Thymus (tissue), 11 donors: Measurements from ENCODE around the gene ZDHHC3. TPM values are rescaled to one million over a fixed set of nuclear protein-coding genes. Genes with fewer than 3 reads are reported as not detected.

ENCODE experiments used
- DNase-seq, 9 donors: peaks; one replicate each; pipeline ENCODE4 v3.0.0-alpha.2; 2013; ENCODE audit warnings: low spot score in 9 of 9, low read depth in 6 of 9, missing footprints in 1 of 9
- H3K27ac ChIP-seq, 2 donors: one replicate each; pipeline ENCODE4 v1.5.1; 2013; ENCODE audit warnings: control low read depth in 1 of 2, low read depth in 1 of 2, low read length in 1 of 2, mild to moderate bottlenecking in 1 of 2, moderate library complexity in 1 of 2
- H3K27me3 ChIP-seq, 2 donors: one replicate each; pipeline ENCODE4 v1.5.1; 2013; ENCODE audit warnings: low read length in 1 of 2; ENCODE audit not compliant: control insufficient read depth in 2 of 2, insufficient read depth in 1 of 2
- H3K36me3 ChIP-seq, 2 donors: one replicate each; pipeline ENCODE4 v1.5.1; 2013; ENCODE audit warnings: low read length in 1 of 2, mild to moderate bottlenecking in 1 of 2, moderate library complexity in 1 of 2; ENCODE audit not compliant: control insufficient read depth in 2 of 2, insufficient read depth in 2 of 2
- H3K4me1 ChIP-seq, 2 donors: one replicate each; pipeline ENCODE4 v1.5.1; 2013; ENCODE audit warnings: low read length in 2 of 2; ENCODE audit not compliant: control insufficient read depth in 2 of 2, insufficient read depth in 2 of 2
- H3K4me3 ChIP-seq, 2 donors: one replicate each; pipeline ENCODE4 v1.5.1; 2013; ENCODE audit warnings: low read length in 2 of 2, control low read depth in 1 of 2, mild to moderate bottlenecking in 1 of 2
- H3K9me3 ChIP-seq, 2 donors: one replicate each; pipeline ENCODE4 v1.5.1; 2013; ENCODE audit warnings: low read length in 1 of 2, mild to moderate bottlenecking in 1 of 2; ENCODE audit not compliant: control insufficient read depth in 2 of 2, insufficient read depth in 1 of 2
- WGBS: extraction: QIAGEN DNeasy Blood & Tissue Kit; methylation state at CpG from one replicate; pipeline ENCODE4 v1.1.7; 2013; 5-methylcytosine and 5-hydroxymethylcytosine counted together
- polyA plus RNA-seq: library from polyadenylated mRNA; stranded (reverse); fragments of 200-250 nt; gene quantifications from one replicate; pipeline ENCODE4 v1.2.3, GENCODE V29; 2013
- total RNA-seq: library from RNA; stranded (reverse); fragments of 120-200 nt; gene quantifications from one replicate; pipeline ENCODE4 v1.2.4, GENCODE V29; 2013
- donor health status: healthy.

The ZDHHC3 gene
- total and polyA plus RNA-seq, 2 donors: 24.3 to 33.1 TPM

- Histone ChIP-seq H3K4me1 (peaks cover 5 to 9% of the 10 kb centered on the region in 2 donors), H3K36me3 (peaks cover 40 to 65% of the 10 kb centered on the region in 2 donors), H3K27me3 (no peaks in the 10 kb centered on the region), H3K9me3 (no peaks in the 10 kb centered on the region), H3K27ac (no peak overlapping the region), H3K4me3 (no peak overlapping the region)
- WGBS: 98% methylated on average over 2 of the region's 2 CpGs
- DNase-seq: no peak
These were observed 26.2 kb upstream of the ZDHHC3 start for GRCh38 chr3:45002139-45002660.

- H3K9me3 ChIP-seq: no peaks in the 10 kb centered on the region
- H3K27me3 ChIP-seq: no peaks in the 10 kb centered on the region
- no peak overlapping the region for H3K27ac ChIP-seq
- H3K36me3 ChIP-seq: peaks cover 45 to 65% of the 10 kb centered on the region in 2 donors
- DNase-seq: no peak
- peaks cover 5 to 12% of the 10 kb centered on the region in 2 donors for H3K4me1 ChIP-seq
- no peak overlapping the region for H3K4me3 ChIP-seq
- 99% methylated on average over 3 of the region's 3 CpGs for WGBS
These were observed 25.8 kb upstream of the ZDHHC3 start for GRCh38 chr3:45001738-45002137.

- no peak for DNase-seq
- peaks cover 45 to 69% of the 10 kb centered on the region in 2 donors for H3K36me3 ChIP-seq
- no peak overlapping the region for H3K4me3 ChIP-seq
- peak overlapping the region in 1 of 2 donors; percentile 15 for H3K27ac ChIP-seq
- H3K27me3 ChIP-seq: no peaks in the 10 kb centered on the region
- over 99% methylated on average over 4 of the region's 4 CpGs for WGBS
- H3K4me1 ChIP-seq: peaks cover 4 to 12% of the 10 kb centered on the region in 2 donors
- H3K9me3 ChIP-seq: no peaks in the 10 kb centered on the region
These were observed 24.8 kb upstream of the ZDHHC3 start for GRCh38 chr3:45000823-45001222.

DNA sequence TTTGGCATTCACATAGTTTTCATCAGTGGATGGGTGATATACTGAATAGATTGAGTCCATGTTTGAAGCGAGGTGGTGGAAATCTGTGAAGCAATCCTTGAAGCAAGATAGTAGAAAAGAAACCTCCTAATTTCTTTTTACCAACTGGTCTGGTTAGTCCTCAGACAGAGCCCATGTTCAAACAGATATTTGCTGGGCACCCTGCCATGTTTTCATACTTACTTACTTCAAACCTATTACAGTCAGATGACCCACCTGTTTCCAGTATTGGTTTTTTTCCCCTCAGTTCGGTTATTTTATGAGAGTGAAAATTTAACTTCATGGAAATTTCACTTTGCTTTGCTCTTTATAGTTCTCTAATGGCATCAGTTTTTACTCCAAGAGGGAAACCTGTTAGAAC is 23.8 kb upstream of the ZDHHC3 start:
- WGBS: 91% methylated on average over 2 of the region's 2 CpGs
- no peak for DNase-seq
- peaks cover 0 to 13% of the 10 kb centered on the region in 2 donors for H3K4me1 ChIP-seq

GRCh38 chr3:44996556-44996969 is 20.6 kb upstream of the ZDHHC3 start:
- WGBS: 86% methylated on average over 3 of the region's 3 CpGs
- no peak overlapping the region for H3K4me3 ChIP-seq
- peaks cover 39 to 77% of the 10 kb centered on the region in 2 donors for H3K36me3 ChIP-seq
- H3K27ac ChIP-seq: no peak overlapping the region
- H3K27me3 ChIP-seq: no peaks in the 10 kb centered on the region
- H3K9me3 ChIP-seq: no peaks in the 10 kb centered on the region
- no peak for DNase-seq
- peaks cover 4 to 27% of the 10 kb centered on the region in 2 donors for H3K4me1 ChIP-seq

More for the DNA sequence above, 23.8 kb upstream of the ZDHHC3 start:
- Histone ChIP-seq H3K36me3 (peaks cover 39 to 63% of the 10 kb centered on the region in 2 donors), H3K9me3 (no peaks in the 10 kb centered on the region), H3K27me3 (no peaks in the 10 kb centered on the region), H3K4me3 (no peak overlapping the region), H3K27ac (no peak overlapping the region)

- Histone ChIP-seq H3K27me3 (no peaks in the 10 kb centered on the region), H3K4me1 (peaks cover 8 to 37% of the 10 kb centered on the region in 2 donors), H3K27ac (no peak overlapping the region)
These were observed 19.3 kb upstream of the ZDHHC3 start for GRCh38 chr3:44995142-44995770.

DNA sequence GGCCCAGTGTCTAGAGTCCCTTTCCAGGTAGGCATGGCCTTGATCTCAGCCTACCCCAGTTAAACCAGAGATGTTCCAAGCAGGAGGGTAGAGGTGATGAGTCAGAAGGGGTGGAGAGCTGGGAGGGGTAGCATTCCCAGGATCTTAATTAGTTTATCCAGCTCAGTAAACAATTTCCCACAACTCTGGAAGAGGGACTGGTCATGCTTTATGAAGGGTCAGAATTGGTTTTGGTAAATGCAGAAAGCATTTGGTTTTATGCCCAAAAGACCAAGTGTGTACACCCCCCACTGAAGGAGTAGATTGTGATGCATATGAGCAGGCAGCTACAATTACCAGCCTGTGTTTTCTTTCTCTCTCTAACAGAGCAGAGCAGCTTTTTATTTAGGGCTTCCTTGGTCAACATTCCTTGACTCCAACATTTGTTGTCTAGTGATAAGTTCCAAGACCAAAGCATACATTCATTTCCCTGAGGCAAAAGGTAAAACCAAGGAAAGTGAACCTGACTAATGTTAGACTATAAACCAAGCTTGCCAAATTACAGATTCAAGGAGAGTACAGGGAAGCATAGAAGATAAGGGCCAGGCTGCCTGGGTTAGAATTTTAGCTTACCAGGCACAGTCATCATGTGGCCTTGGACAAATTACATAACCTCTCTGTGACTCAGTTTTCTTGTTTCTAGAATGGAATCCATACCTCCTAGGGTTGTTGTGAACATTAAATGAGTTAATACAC is 17.7 kb upstream of the ZDHHC3 start:
- H3K36me3 ChIP-seq: peaks cover 32 to 79% of the 10 kb centered on the region in 2 donors
- H3K27ac ChIP-seq: no peak overlapping the region
- no peak overlapping the region for H3K4me3 ChIP-seq
- DNase-seq: no peak
- peaks cover 8 to 37% of the 10 kb centered on the region in 2 donors for H3K4me1 ChIP-seq
- no peaks in the 10 kb centered on the region for H3K9me3 ChIP-seq
- no peaks in the 10 kb centered on the region for H3K27me3 ChIP-seq

More at GRCh38 chr3:44995142-44995770, 19.3 kb upstream of the ZDHHC3 start:
- Histone ChIP-seq H3K9me3 (no peaks in the 10 kb centered on the region), H3K4me3 (no peak overlapping the region), H3K36me3 (peaks cover 37 to 79% of the 10 kb centered on the region in 2 donors)
- DNase-seq: no peak
- WGBS: 95% methylated on average over 8 of the region's 8 CpGs

DNA sequence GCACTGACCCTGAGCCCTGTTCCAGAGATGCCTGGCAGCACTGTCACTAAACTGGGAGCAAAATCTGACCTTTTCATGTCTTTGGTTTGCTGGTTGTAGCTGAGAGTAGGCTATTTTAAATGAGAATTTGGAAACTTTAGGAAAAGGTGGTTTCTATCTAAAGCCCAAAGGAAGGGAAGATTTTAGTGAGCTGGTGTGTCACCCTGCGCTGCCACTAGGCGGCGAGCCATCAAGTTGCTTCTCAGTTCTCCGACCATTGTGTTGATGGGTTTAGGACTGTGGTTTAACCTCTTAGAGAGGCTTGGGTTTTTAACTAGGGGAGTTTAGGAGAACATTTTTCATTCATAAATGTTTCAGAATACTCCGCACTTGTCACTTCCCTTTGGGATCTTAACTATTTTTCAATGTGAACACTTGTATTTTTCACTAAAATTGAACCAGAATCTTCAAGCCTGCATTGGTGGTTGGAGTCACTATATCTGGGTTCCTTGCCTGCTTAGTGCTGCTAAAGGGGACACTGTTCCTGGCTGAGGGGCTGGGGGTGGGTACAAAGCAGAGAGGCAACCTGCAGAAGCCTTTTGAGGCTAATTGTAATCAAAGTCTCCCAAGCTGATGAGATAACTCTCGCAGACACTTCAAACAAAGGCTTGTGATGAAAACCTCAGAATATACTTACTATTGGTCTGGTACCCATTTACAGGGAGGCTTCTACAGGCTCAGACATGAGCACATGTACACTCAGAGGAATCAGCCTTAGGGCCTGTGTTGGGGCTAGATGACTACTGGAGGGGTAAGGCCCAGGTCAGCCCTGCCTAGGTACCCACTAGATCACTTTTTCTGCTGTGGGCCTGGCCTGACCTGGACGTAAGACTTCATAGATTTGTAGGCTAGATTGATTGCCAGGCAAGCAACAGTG is 16.8 kb upstream of the ZDHHC3 start:
- peak in 2 of 9 donors; percentile 30 to 55 for DNase-seq
- Histone ChIP-seq H3K4me1 (peaks cover 8 to 40% of the 10 kb centered on the region in 2 donors), H3K27ac (no peak overlapping the region), H3K27me3 (no peaks in the 10 kb centered on the region), H3K9me3 (no peaks in the 10 kb centered on the region), H3K4me3 (no peak overlapping the region), H3K36me3 (peaks cover 24 to 73% of the 10 kb centered on the region in 2 donors)
- 72% methylated on average over 7 of the region's 7 CpGs for WGBS
